Measurements from ENCODE around the gene LPAR6. TPM values are rescaled to one million over a fixed set of nuclear protein-coding genes. Genes with fewer than 3 reads are reported as not detected.

The LPAR6 gene
- total RNA-seq, 4 donors from 2014 or later = 13.1 to 85.9 (median 38.9) TPM

DNA sequence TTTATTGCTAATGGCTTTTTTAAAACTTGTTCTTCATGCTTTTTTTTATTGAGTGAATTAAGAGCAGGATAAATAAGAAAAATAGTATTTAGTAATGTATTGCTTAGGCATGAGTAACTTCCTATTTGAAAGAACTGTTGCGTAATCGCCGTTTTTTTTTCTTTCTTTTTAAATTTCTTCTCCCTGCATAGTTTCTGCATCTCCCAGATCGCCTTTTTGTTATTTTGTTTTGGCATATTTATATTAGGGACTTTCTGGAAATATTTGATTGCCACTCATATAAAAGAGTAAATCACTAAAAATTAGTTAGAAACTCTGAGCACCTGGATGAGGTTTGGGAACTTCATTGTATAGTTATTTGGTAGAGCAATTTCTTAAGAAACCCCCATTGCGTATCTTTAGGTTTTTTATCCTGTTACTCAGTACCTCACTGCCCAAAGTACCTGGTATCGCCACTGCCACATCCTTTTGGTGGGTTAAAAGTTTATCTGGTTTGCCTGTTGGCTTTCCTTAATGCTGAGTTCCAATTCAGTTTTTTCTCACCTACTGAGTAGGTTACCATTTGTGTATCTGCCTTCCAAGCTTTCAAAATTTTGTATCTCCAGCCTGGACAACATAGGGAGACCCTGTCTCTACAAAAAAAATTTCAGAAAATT, 36.2 kb upstream of the LPAR6 start:
- TF ChIP-seq POLR2A (IDR thresholded peaks at IDR 0.05) = no peak
- TF ChIP-seq, protein P1, sequence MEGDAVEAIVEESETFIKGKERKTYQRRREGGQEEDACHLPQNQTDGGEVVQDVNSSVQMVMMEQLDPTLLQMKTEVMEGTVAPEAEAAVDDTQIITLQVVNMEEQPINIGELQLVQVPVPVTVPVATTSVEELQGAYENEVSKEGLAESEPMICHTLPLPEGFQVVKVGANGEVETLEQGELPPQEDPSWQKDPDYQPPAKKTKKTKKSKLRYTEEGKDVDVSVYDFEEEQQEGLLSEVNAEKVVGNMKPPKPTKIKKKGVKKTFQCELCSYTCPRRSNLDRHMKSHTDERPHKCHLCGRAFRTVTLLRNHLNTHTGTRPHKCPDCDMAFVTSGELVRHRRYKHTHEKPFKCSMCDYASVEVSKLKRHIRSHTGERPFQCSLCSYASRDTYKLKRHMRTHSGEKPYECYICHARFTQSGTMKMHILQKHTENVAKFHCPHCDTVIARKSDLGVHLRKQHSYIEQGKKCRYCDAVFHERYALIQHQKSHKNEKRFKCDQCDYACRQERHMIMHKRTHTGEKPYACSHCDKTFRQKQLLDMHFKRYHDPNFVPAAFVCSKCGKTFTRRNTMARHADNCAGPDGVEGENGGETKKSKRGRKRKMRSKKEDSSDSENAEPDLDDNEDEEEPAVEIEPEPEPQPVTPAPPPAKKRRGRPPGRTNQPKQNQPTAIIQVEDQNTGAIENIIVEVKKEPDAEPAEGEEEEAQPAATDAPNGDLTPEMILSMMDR (IDR thresholded peaks at IDR 0.05) = no peak
- H3K4me3 ChIP-seq = no peak overlapping the region
- H3K27me3 ChIP-seq = no peaks in the 10 kb centered on the region
- H3K9me3 ChIP-seq = no peaks in the 10 kb centered on the region
- intact Hi-C loops (cut with DNase I; ENCODE audit: low total_unique reads) = no loop called here
- H3K27ac ChIP-seq = peak overlapping the region; percentile 12 to 63
- H3K4me1 ChIP-seq = no peaks in the 10 kb centered on the region
- DNase-seq = no peak
- H3K36me3 ChIP-seq = no peaks in the 10 kb centered on the region

DNA sequence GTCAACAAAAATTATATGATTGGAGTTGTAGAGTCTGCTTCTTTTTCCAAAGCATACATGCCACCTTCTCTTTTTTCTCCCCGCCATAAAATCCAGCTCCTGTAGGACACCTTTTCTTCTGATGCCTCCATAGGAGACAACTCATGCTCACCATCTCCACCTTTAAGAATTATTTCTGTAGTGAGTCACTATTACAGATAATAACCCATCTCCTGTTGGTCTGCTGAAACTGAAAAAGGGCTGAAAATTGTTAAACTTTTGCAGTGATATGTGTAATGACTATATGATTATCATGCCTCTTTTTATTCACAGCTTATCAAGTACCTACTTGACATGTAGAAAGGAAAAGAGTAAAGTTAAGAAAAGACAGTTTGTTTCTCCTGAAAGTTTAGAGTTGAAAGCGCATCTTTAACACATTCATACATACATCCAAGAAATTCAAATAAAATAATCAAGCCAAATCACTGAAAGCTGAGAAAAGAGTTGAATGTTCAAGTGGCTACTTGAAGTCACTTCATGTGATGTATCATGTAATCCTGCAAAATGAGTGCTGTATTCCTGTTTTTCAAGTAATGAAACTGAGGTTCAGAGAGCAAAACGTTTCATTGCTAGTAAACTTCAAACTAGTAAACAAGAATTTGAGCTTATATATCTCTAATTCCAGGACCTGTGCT, 35.5 kb upstream of the LPAR6 start:
- no peaks in the 10 kb centered on the region for H3K36me3 ChIP-seq
- H3K27me3 ChIP-seq = no peaks in the 10 kb centered on the region
- H3K9me3 ChIP-seq = no peaks in the 10 kb centered on the region
- no peak for DNase-seq
- intact Hi-C loops (cut with DNase I; ENCODE audit: low total_unique reads) = no loop called here
- peak overlapping the region; percentile 12 to 63 for H3K27ac ChIP-seq
- H3K4me3 ChIP-seq = no peak overlapping the region
- H3K4me1 ChIP-seq = no peaks in the 10 kb centered on the region
- TF ChIP-seq, protein P1 (IDR thresholded peaks at IDR 0.05) = no peak
- no peak for TF ChIP-seq POLR2A (IDR thresholded peaks at IDR 0.05)

DNA sequence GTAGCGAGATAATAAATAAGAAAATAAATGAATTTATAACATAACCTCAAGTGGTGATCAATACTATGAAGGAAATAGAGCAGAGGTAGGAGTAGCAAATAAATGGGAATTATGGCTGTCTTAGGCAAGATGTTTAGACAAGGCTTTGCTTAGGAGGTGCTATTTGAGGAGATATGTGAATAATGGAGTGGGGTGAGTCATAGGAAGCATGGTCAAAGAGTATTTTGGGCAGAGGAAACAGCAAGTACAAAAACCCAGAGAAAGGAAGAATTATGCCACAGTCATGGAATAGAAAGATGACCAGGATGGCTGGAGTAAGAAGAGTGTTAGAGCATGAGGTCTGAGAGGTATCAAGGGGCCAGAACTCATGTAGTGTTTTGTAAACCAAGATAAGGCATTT, 33.6 kb upstream of the LPAR6 start:
- no peaks in the 10 kb centered on the region for H3K4me1 ChIP-seq

DNA sequence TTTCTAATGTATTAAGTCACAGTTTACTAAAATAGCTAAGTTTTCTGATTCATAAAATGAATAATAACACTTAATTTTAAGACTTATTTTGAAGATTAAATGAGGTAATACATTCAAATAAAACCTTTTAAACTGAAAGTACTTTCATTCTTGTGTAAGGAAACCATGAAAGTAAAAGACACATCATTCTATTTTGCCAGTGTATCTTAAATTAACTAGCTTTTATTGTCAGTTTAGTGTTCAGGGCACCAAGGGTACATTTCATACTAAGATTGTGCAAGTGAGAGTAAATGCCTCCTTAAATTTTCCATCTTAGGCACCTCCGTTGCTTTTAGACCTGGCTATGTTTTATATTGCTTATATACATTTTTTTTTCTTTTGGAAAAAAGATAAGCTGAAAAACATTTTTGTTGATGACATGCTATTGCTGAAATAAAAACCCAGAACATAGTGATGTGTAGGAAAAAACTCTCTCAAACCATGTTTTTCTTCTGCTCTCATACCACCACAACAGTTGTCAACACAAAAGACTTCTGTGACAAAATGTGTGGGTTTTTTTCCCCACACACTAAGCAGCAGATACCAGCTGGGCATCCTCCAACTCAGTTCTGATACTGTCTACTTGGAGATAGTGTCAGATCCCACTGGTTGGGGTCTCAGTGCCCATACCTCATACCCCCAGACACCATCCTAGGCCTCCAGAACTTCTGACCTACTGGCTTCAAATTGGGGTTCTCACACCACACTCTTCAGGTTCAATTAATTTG, 30.7 kb upstream of the LPAR6 start:
- no peak for DNase-seq
- intact Hi-C loops (cut with DNase I; ENCODE audit: low total_unique reads) = no loop called here

More for the DNA sequence above, 33.6 kb upstream of the LPAR6 start:
- Histone ChIP-seq H3K27ac (peak overlapping the region in 1 of 2 donors; percentile 53), H3K27me3 (no peaks in the 10 kb centered on the region), H3K4me3 (no peak overlapping the region), H3K36me3 (no peaks in the 10 kb centered on the region), H3K9me3 (no peaks in the 10 kb centered on the region)
- DNase-seq = no peak
- TF ChIP-seq, protein P1 (IDR thresholded peaks at IDR 0.05) = no peak
- no peak for TF ChIP-seq POLR2A (IDR thresholded peaks at IDR 0.05)
- intact Hi-C loops (cut with DNase I; ENCODE audit: low total_unique reads) = no loop called here

More for the DNA sequence above, 30.7 kb upstream of the LPAR6 start:
- Histone ChIP-seq H3K27me3 (no peaks in the 10 kb centered on the region), H3K4me1 (no peaks in the 10 kb centered on the region), H3K4me3 (no peak overlapping the region), H3K27ac (peak overlapping the region in 1 of 2 donors; percentile 45), H3K36me3 (no peaks in the 10 kb centered on the region), H3K9me3 (no peaks in the 10 kb centered on the region)
- TF ChIP-seq POLR2A (IDR thresholded peaks at IDR 0.05) = no peak
- TF ChIP-seq, protein P1 (IDR thresholded peaks at IDR 0.05) = no peak
